ENCODE results near the gene GALNT13.
"Not testable (repeated sequence)": the region's sequence is repeated elsewhere in the genome, so short reads cannot be mapped to it uniquely, and the experiment has no call there.

Gene GALNT13

DNA sequence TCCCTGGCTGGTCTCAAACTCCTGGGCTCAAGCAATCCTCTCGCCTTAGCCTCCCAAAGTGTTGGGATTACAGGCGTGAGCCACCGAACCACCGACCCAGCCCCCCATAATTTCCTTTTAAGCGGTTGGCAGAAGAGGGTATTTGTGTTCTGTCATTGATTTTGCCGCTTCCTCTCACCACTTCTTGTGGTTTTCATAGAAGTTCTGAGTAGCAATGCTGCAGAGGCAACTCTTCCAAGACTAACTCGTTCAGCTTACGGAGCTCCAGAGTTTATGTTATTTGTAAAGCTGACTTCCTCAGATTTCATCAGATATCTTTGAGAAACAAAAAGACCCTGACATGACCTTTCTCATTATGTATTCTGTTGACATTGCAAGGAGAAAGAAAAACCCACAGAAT, 565.4 kb downstream of the GALNT13 start:
- no peak for DNase-seq

DNA sequence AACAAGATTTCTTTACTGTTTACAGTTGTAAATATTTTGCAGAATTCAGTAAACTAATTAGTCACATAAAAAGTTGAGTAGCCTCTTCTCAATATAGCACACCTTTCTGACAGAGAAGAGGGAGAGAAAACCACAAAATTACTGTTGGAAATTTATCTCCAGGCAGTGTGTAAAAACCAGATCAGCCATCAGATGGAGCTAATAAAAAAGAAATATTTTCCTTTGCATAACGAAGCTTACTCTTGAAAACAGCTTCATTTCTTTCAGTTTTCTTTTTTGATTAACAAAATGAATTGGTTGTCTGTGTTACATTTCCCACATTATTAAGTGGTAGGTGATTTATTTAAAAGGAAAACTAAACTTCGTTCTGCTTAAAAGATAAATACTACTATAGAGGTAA, 567.4 kb downstream of the GALNT13 start:
- DNase-seq = no peak

DNA sequence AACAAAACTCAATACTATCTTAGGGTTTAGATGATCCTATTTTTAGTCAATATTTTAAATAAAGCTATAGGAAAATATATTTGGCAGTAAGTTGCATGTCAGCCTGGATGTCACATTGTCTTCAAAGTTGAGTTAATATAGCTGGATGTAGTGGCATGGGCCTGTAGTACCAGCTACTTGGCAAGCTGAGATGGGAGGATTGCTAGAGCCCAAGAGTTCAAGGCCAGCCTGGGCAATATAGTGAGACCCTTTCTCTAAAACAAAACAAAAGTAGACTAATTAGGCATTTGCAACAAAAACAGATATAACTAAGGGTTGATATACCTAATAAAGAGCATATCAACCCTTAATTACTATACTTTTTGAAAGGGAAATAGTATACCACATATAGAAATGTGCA, 572.2 kb downstream of the GALNT13 start:
- no peak for DNase-seq

DNA sequence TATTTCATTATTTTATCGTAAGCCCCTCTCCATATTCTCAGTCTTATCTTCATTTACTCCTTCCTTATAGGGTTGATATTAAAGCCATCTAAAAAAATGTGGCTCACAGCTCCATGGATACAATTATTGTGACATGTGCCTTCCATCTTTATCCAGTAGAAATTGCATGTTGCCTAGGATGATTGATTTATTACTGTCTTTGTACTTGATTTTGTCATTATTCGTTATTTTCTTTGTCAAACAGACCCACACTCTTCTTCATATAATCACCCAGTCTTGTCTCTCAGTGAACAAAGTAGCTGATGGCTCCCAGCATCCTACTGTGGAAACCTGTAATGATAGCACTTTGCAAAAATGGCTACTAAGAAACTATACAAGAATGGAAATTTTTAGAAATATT, 574.6 kb downstream of the GALNT13 start:
- DNase-seq = no peak

DNA sequence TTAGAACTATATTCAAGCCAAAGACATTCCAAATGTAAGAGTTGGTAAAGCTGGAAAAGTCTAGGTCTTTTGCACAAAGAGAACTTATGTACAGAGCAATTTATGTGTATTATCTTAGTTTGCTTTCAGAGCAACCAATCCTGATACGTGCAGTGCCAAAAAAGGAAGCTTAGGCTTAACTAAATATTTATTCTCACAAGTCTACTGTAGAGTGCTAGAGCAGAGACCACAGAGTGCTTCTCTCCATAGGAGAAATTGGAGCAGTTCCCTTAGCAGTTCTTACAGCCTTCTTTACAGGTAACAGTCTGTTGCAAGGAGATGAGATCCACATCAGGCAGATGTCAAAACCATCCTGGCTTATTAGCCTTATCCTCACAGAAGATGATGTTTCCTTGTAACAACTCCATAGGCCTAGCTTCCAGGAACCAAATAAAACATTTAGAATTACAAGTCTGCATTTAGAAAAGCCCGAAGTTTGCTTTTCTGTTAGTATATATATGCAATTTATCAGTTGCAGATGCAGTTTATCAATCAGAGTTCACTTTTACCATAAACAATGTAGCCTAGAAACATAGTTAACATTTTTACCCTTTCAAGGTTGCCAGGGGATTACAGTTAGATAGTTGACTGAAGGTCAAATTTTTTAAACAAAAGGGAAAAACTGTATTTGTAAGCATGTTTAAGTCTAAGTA, 576.2 kb downstream of the GALNT13 start:
- DNase-seq = no peak

DNA sequence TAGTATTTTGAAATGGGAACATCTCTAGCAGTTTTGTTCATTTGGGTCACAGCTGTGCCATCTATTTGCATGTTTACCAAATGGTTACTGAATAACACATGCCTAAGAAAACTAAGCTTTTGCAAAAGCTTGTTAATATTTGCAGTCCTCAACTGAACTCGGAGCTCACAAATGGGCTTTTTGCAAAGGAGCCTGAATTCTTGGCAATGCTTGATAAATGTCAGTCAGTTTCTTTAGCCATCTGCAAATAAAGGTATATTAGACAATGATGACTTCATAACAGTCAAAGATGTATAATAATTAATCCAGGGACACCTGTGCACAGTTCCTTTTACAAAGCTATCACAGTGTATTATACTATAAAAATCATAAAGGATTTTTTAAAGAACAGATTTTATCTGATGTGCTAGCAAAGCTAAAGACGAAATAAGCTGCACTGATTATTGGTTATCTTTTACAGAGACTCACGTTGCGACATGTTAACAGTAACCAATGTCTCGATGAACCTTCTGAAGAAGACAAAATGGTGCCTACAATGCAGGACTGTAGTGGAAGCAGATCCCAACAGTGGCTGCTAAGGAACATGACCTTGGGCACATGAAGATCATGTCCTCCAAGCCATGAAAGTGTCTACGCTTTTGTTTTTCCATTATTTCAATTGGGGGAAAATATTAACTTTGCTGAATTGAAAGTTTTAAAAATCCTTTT, 578.4 kb downstream of the GALNT13 start:
- no peak for DNase-seq

DNA sequence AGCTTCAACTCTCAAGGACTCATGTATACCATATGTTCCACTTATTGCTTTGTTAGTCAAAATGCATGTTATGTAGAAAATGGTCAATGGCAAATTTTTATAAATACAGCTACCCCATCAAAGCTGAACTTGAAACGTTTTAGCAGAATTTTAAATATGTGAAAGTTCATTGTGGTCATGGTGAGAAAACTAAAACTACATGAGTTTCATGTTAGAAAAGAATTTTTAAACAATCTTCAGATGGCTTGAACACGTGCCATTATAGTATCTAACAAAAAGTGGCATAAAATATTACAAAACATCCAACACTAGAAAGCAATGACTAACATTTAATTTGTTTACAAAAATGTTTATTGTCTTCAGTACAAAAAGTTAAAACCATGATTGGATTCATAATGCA, 580.7 kb downstream of the GALNT13 start:
- DNase-seq = no peak

DNA sequence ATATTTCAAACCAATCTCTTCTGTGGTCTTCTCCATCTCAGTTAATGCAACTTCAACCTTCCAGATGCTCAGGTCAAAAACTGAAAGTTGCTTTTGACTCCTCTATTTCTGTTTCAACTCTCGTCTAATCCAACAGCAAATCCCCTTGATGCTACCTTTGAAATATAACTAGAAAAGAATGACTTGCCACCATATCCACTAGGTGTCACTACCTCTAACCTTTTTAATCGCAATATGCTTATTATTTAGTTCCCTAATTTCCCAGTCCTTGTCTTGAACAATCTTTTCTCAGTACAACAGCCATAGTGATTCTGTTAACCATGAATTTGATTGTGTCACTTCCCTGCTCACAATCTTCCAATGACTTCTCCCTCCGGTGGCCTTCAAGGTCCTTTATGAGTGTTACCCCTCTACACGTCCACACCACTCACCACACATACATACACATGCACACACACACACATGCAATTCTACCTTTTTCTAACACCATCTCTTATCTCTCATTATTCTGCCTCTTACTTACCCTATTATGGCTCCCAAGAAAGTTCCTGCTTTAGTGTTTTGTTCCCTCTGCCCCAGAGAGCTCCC, 581.3 kb downstream of the GALNT13 start:
- DNase-seq = no peak

DNA sequence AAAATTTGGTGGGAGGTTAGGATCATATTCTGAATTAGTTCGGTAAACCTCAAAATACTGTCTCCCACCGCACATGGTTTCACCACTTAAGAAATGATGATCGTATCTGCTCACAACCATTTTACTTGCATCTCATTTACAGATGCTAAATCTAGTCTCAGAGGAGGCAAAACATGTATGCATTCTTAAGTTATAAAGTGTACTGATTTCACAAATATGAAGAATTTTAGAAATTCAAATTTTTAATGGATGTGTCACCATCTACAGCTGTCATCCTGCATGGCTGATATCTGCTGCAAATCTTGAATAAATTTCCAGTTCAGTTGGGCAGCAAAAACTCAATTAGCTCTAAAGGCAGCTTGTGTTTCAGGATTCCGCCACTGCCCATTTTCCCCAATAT, 583.4 kb downstream of the GALNT13 start:
- DNase-seq = no peak

DNA sequence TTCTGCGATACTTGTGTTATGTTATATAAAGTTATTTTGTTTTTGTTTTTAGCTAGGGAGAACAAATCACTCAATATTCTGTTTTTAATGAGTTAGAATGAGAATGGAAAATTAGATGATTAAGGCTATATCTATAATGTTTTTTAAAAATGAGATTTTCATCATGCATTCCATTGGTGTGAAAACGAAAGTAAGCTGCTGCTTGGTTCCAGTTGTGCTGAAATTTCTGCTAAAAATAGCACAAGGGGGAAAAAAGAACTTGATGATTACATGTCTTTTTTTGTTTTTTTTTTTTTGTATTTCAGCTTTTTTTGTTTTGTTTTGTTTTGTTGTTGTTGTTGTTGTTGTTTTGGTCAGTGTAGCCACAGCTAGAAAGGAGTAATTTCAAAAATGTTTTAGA, 584.1 kb downstream of the GALNT13 start:
- DNase-seq = no peak

DNA sequence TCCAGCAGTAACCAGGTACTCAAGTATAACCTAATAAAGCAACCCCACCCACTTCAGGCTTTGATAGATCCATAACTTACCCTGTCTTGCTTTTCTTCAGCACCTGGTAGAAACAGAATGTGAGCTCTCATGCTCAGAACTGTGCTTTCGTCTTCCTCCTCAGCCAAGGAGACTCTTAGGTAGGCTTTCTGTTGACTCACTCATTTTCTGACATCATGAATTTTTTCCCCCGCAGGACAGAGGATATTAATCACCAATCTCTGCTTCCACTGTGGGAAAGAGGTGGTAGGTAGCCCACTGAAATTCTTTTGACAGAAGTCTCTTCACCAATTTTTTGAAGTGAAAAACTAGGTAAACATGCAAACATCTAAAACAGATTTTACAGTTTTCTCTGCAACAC, 585.6 kb downstream of the GALNT13 start:
- no peak for DNase-seq

DNA sequence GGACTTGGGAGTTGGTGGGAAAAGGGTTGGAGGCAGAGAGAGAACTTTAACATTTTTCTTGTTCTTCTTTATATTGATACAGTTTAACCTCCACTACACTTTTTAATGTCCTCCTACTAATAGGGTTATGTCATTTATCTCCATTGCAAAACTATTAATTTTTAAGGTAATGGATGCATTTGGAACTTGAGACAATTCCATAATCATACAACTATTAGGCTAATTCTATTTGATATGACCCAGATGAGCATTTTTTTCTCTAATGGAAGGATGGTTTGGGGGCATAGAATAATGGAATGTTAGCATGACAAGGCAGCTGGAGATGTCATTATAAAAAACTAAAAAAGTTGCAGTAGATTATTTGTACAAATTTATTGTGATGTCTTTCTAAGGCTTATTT, 587.6 kb downstream of the GALNT13 start:
- DNase-seq = no peak

DNA sequence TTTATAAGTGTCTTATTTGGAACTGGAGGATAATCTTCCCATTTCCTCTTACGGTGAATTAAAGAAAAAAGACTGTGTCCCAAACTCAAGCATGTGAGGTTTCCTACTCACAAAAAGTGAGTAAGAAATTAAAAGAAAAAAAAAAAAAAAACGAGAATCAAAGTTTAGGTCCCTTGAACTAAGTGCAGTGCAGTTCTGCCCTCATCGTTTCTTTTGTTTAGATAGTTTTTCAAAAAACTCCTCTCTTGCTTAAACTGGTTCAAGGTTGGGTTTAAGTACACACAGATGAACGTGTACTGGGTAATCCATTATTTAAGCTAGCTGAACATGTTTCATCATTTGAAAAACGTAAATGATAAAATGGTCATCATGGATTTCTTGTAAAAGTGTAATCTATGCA, 590.9 kb downstream of the GALNT13 start:
- no peak for DNase-seq

DNA sequence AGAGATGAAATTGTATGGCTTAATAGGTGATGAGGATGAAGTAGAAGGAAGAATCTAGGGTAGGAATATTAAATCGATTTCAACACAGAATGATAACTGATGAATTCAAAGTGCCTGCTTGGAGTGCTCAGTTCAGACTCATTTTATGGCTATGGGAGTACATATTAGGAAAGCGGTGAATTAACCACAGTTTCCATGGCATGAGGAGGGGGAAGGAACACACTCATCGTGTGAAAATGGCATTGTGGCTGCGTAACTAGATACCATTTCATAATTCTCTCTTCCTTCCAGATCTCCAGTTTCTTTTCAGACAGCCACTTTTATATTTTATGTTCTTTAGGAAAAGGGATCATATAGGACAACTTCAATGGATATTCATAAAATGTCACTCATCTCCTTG, 594.5 kb downstream of the GALNT13 start:
- no peak for DNase-seq

DNA sequence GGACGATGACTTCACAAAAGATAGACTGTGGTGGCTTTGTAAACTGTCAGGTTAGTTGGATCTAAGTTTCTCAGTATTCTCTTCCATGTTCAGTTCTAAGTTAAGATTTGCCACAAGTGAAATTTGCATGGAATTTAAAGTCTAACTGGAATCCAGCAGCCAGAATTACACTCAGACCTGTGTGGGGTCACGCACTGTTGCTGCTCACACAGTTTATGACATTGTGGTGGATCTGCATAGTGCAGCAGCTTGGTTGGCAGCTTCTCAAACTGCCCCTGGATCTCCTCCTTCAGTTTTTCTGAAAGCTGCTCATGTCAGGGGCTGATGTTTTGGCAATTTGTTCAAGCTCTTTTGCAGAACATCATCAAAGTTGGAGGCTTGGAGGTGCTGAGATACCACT, 598.7 kb downstream of the GALNT13 start:
- no peak for DNase-seq

DNA sequence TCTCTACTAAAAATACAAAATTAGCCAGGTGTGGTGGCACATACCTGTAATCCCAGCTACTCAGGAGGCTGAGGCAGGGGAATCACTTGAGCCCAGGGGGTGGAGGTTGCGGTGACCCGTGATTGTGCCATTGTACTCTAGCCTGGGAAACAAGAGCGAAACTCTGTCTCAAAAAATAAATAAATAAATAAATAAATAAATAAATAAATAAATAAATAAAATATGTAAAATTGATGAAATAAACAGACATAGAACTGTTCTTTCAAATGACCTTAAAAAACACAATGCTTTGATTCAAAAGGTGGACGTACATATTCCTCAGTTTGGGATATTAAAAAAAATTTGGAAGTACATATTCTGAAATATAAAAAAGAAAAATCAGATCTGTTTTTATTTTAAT, 599.8 kb downstream of the GALNT13 start:
- not testable (repeated sequence) for DNase-seq

DNA sequence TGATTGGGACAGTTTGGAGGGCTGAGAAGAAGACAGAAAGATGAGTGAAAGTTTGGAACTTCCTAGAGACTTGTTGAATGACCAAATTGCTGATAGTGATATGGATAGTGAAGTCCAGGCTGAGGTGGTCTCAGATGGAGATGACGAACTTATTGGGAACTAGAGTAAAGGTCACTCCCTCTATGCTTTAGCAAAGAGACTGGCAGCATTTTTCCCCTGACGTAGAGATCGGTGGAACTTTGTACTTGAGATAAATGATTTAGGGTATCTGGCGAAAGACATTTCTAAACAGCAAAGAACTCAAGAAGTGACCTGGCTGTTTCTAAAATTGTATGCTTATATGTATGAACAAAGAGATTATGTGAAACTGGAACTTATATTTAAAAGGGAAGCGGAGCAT, 605.6 kb downstream of the GALNT13 start:
- DNase-seq = no peak

DNA sequence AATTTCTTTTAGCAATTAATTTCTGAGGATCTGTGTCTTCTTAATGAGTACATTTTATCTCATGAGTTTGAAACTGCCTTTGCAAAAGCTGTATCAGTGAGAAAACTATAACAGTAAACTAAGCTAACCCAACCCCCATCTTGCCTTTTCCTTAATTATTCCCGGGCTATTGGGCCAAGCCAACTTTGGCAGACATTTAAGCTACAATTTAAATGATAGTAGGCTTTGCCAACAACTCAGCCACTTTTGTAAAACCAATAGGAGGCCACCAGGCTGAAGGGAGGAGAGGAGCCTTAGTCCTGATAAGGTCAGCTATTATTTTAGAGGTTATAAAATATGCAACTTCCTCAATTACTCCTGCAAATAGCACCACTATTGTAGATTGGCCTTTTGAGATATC, 608.8 kb downstream of the GALNT13 start:
- no peak for DNase-seq

DNA sequence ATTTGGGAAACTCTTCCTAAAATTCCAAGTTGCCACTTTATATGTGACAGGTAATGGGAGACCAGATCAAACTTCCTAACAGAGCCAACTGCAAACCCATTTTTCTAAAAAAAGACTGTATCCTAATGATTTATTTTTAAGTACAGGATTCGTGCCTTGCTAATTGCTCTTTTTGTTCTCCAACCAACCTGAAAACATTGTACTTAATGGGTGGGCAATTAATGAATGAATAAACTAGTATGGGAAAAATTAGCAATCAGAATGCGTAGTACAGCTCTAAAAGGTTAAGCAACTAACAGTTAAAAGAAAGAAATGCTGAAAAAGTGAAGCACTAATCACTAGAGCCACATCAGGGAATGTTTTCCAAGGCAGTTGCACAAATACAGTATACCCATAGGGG, 609.6 kb downstream of the GALNT13 start:
- no peak for DNase-seq

DNA sequence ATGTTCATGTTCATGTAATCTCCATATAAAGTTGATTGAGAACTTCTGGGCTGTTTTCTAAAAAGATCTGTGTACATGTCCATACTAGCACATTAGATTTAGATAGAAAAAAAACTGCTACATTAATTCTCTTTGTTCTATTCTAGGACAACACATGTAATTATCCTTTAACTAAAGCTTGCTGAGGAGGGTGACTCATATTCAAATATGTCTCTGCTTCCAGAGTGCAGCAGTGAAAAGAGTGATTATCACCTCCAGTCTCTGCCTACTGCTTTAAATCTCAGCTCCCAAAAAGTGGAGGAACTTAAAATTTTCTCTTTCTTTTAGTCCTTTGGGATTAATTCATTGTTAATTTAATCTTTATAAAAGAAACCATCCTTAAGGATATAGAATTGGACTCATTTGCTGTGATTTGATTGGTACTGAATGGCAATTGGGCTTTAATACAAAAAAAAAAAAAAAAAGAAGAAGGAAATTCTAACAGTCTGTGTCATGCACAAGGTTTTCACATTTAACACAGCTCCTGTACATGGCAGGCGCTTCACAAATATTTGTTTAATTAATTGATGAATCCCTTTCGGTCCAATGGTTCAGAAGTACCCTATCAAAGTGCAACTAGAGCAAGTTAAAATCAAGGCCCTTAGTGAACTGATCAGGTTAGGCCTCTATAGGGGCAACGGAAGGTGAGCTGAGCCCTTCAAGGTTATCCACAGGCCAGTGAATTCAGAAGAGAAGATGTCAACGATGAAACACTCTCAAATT, 612.8 kb downstream of the GALNT13 start:
- no peak for DNase-seq

DNA sequence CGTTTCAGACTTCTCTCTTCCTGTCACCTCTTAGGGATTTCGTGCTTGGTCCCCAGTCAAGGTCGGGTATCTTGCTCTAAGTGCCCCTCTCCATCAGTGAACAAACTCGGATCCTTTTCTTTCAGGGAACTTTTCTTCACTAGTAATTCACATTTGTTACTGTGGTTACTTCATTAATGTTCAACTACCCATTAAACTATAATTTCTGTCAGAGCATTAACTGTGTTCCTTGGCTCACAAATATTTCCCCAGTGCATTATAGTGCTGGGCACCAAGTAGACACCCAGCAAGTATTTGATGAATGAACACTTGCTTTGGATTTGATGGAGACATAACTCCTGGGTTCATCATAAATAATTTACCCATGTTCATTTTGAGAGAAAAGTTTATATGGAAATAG, 617.1 kb downstream of the GALNT13 start:
- no peak for DNase-seq

DNA sequence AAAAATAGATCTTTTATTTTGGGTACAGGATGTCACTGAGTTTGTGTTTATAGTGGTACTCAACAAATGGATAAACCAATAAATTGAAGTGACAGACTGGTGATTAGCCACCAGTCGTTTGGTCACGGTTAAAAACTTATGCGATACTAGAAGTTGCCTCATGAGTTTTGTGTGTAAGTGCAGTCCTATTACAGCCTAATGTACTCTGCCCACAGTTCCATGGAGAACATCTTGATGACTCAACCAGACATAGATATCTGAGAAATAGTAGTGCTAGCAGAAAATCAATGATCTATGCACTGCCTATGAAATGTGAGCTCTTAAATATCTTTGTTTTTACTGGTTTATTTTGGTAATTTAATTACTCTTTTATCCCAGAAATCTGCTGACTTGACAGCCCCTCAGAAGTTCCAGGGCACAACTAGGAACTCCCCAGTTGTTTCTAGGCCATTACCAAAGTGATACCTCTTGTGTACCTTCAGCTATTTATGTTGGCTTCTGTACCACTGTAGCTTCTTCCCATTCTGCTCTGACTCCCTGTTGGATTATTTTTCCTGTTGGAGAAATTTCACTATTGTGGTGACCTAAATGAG, 617.6 kb downstream of the GALNT13 start:
- DNase-seq = no peak

DNA sequence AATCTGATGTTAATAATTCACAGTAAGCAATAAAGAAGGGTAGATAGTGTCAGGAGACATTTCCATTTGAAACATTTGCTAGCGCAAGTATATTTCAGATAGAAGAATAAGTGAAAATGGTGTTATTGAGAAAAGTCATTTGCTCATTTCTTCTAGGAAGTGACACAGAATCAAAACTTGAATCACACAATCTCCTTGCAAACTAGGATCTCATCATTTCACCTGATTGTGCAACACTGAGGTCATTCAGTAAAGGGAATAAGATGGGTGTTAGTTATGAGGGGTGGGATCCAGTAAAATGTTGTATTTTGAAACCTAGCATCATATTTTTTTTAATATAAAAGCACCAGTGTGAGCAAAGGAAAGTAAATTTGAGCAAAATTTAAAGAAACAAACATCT, 618.8 kb downstream of the GALNT13 start:
- DNase-seq = no peak

Measured in CD4-positive, alpha-beta T cell treated with Interleukin-4 for 4 hours (primary cell).